Measurements from ENCODE around the gene TOX3.

DNA sequence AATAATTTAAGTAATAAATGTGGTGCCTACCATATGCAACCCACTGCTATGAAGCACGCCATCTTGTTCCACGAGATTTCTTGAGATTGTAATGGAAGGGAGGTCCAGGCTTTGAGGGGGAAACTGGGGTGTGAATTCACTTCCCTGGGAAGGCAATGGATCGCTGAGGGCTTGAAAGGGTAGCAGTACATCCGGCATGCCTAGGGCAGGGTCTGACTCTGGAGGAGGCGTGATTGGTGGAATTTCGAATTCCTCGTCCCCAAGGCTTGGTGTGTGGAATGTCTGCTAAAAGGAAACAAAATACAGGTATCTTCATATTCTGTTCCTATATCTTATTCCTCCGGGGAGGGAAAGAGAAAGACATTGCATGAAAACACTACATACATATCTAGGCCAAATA lies 83.0 kb downstream of the TOX3 start:
- TF ChIP-seq, protein P1, sequence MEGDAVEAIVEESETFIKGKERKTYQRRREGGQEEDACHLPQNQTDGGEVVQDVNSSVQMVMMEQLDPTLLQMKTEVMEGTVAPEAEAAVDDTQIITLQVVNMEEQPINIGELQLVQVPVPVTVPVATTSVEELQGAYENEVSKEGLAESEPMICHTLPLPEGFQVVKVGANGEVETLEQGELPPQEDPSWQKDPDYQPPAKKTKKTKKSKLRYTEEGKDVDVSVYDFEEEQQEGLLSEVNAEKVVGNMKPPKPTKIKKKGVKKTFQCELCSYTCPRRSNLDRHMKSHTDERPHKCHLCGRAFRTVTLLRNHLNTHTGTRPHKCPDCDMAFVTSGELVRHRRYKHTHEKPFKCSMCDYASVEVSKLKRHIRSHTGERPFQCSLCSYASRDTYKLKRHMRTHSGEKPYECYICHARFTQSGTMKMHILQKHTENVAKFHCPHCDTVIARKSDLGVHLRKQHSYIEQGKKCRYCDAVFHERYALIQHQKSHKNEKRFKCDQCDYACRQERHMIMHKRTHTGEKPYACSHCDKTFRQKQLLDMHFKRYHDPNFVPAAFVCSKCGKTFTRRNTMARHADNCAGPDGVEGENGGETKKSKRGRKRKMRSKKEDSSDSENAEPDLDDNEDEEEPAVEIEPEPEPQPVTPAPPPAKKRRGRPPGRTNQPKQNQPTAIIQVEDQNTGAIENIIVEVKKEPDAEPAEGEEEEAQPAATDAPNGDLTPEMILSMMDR (IDR thresholded peaks at IDR 0.05; ENCODE audit: insufficient read depth, low read length, poor library complexity, severe bottlenecking): no peak
- no peak for TF ChIP-seq EZH2phosphoT487 (conservative IDR thresholded peaks at IDR 0.05; ENCODE audit: low read length)

Data from SU-DHL-6 (cell line).